ENCODE measurements around the gene LAMA2. TPM values are rescaled to one million over a fixed set of nuclear protein-coding genes. Genes with fewer than 3 reads are reported as not detected.

Gene LAMA2
- total RNA-seq, 4 donors from 2014 or later = 23.4 to 80.8 (median 28.2) TPM

DNA sequence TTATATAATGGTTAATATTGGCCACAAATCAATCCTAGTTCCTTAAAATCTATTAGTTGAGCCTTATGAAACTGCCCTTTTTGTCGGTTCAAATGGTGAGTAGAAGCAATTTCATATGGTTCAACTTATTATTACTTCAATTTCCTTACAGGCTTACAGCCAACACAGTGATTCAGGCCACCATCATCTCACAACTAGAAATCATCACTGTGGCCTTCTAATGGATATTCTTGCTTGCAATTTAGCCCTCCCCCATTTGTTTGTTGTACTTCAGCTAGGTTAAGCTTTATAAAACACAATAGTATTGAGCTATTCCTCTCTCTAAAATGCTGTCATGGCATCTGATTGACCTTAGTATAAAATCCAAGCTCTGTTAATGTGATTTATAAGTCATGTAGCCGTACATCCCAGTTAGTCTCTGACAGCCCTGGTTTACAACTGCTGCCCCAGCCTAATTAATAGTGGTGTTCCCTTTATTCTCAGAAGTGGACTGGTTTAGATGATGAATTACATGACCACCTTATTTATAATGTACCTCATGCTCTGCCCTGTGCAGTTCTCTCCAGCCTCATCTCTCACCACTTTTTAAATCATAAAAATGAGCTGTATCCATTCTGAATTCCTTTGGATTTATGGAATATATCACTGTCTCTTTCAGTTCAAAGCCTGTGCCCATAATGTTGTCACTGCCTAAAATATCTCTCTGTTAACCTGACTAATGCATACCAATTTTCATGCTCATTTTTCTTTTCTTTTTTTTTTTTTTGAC lies 36.7 kb downstream of the LAMA2 start:
- TF ChIP-seq POLR2A (IDR thresholded peaks at IDR 0.05) = no peak
- TF ChIP-seq, protein P1, sequence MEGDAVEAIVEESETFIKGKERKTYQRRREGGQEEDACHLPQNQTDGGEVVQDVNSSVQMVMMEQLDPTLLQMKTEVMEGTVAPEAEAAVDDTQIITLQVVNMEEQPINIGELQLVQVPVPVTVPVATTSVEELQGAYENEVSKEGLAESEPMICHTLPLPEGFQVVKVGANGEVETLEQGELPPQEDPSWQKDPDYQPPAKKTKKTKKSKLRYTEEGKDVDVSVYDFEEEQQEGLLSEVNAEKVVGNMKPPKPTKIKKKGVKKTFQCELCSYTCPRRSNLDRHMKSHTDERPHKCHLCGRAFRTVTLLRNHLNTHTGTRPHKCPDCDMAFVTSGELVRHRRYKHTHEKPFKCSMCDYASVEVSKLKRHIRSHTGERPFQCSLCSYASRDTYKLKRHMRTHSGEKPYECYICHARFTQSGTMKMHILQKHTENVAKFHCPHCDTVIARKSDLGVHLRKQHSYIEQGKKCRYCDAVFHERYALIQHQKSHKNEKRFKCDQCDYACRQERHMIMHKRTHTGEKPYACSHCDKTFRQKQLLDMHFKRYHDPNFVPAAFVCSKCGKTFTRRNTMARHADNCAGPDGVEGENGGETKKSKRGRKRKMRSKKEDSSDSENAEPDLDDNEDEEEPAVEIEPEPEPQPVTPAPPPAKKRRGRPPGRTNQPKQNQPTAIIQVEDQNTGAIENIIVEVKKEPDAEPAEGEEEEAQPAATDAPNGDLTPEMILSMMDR (IDR thresholded peaks at IDR 0.05) = no peak
- DNase-seq (ENCODE audit: low spot score in 2 of 2) = no peak
- intact Hi-C loops (cut with DNase I; ENCODE audit: low total_unique reads) = no loop called here
- WGBS, 2 donors = 68 to 81% methylated on average over 2 of the region's 2 CpGs
- no peak overlapping the region for H3K4me3 ChIP-seq (ENCODE audit: low read depth, poor library complexity, severe bottlenecking)

DNA sequence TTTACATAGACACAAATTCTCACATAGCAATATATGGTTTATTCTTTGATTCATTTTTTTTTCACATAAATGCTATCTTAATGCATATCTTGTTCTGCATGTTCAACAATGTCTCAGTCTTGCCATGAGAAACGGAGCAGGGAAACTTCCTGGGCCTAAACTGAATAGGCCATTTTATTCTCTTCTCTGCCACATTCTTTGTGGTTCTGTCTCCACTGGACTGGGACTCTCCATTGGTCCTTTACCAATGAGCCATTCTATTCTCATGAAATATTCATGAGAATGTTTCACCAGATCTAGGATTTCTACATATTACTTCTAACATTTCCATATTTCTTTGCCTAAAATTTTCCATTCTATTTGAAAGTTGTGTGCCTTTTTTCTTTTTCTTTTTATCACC lies 42.8 kb downstream of the LAMA2 start:
- no peak overlapping the region for H3K4me3 ChIP-seq (ENCODE audit: low read depth, poor library complexity, severe bottlenecking)
- no peak for DNase-seq (ENCODE audit: low spot score in 2 of 2)
- TF ChIP-seq POLR2A (IDR thresholded peaks at IDR 0.05) = no peak
- TF ChIP-seq, protein P1 (IDR thresholded peaks at IDR 0.05) = no peak
- WGBS, 2 donors = 71 to 78% methylated on average over 1 of the region's 1 CpG
- intact Hi-C loops (cut with DNase I; ENCODE audit: low total_unique reads) = no loop called here

- no peak overlapping the region for H3K4me3 ChIP-seq (ENCODE audit: low read depth, poor library complexity, severe bottlenecking)
- no peak for DNase-seq (ENCODE audit: low spot score in 2 of 2)
- intact Hi-C loops (cut with DNase I; ENCODE audit: low total_unique reads) = no loop called here
- TF ChIP-seq, protein P1 (IDR thresholded peaks at IDR 0.05) = no peak
- no peak for TF ChIP-seq POLR2A (IDR thresholded peaks at IDR 0.05)
- WGBS, 2 donors = 46 to 60% methylated on average over 20 to 30 of the region's 34 CpGs
These were observed 46.9 kb downstream of the LAMA2 start for GRCh38 chr6:128929869-128930268.

DNA sequence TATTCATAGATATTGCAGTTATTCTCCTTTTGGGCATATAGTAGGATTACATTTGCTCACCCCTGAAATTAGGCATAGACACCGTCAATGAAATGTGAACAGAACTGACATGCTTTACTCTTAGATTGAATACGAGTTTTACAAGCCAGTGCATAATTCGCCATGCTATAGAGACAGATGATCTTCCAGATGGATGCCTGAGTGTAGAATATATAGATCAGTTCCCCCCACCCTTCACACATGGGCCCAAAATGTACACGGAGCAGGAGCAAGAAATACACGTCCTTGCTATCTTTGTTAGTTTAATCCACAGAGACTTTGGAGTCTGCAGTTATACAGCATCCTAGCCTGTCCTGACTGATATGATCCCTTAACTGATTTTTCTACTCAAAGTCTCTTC lies 47.4 kb downstream of the LAMA2 start:
- DNase-seq (ENCODE audit: low spot score in 2 of 2) = no peak
- WGBS, 2 donors = 81 to 86% methylated on average over 5 of the region's 5 CpGs
- H3K4me3 ChIP-seq (ENCODE audit: low read depth, poor library complexity, severe bottlenecking) = no peak overlapping the region
- intact Hi-C loops (cut with DNase I; ENCODE audit: low total_unique reads) = no loop called here
- TF ChIP-seq POLR2A (IDR thresholded peaks at IDR 0.05) = no peak
- TF ChIP-seq, protein P1 (IDR thresholded peaks at IDR 0.05) = no peak

DNA sequence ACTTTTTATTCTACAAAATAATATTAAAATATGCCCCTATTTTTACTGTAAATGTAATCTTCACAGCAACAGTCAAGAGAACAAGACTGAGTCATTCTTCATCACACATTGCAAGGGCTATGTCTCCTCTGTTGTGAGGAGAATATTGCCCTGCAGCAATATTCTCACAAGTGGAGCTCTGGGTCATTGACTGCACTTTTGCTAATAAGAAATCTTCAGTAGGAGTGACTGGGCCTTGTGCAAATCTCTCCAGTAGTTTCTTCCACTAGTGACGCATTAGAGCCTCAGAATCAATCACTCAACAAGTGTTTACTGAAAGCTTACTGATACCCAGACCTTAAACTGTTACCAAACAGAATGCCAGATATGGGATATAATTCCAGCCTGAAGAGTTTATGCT lies 49.1 kb downstream of the LAMA2 start:
- TF ChIP-seq, protein P1 (IDR thresholded peaks at IDR 0.05) = no peak
- TF ChIP-seq POLR2A (IDR thresholded peaks at IDR 0.05) = no peak
- WGBS, 2 donors = 79 to 94% methylated on average over 1 of the region's 1 CpG
- intact Hi-C loops (cut with DNase I; ENCODE audit: low total_unique reads) = no loop called here
- no peak overlapping the region for H3K4me3 ChIP-seq (ENCODE audit: low read depth, poor library complexity, severe bottlenecking)
- no peak for DNase-seq (ENCODE audit: low spot score in 2 of 2)

- TF ChIP-seq POLR2A (IDR thresholded peaks at IDR 0.05) = no peak
- TF ChIP-seq, protein P1 (IDR thresholded peaks at IDR 0.05) = no peak
- intact Hi-C loops (cut with DNase I; ENCODE audit: low total_unique reads) = no loop called here
- WGBS, 2 donors = 71 to 80% methylated on average over 1 of the region's 1 CpG
- no peak for DNase-seq (ENCODE audit: low spot score in 2 of 2)
- H3K4me3 ChIP-seq (ENCODE audit: low read depth, poor library complexity, severe bottlenecking) = no peak overlapping the region
These were observed 67.9 kb downstream of the LAMA2 start for GRCh38 chr6:128950864-128951263.
